CD4-positive, alpha-beta T cell (primary cell): ENCODE results near the gene TENM4. TPM values are rescaled to one million over a fixed set of nuclear protein-coding genes. Genes with fewer than 3 reads are reported as not detected.

ENCODE experiments used
- ATAC-seq: fragments of 200-7000 bp; cut with Tn5 transposase; one replicate; pipeline ENCODE4 v1.10.0; 2022; ENCODE audit warnings: mild to moderate bottlenecking; ENCODE audit not compliant: poor library complexity
- CTCF ChIA-PET: fragments of 350-600 bp; sonication (Branson Sonifier 250); formaldehyde crosslinking; loops from one replicate; lab custom pipeline; 2021; ENCODE audit warnings: antibody characterized with exemption, inconsistent platforms; lab: Charles Lee
- POLR2A ChIA-PET: fragments of 350-600 bp; sonication (Branson Sonifier 250); formaldehyde crosslinking; loops from one replicate; lab custom pipeline; 2021; ENCODE audit warnings: antibody characterized with exemption, inconsistent platforms; lab: Charles Lee
- DNase-seq, 14 experiments: peaks; one replicate each; pipeline ENCODE4 v3.0.0-alpha.2; 2013 to 2020; ENCODE audit warnings: mixed read lengths in 2 of 14
- H3K27ac ChIP-seq, 2 donors: one replicate each; pipeline versions ENCODE4 v1.5.1 to v1.7.0; 2013; ENCODE audit warnings: low read length in 2 of 2, low read depth in 1 of 2, mild to moderate bottlenecking in 1 of 2
- H3K27me3 ChIP-seq, 2 experiments: 1 replicate in 1 of 2; 2 replicates in 1 of 2; pipeline versions ENCODE4 v1.6.1 to v1.7.0; 2013; ENCODE audit warnings: low read length in 2 of 2, control low read depth in 1 of 2, mild to moderate bottlenecking in 1 of 2, moderate library complexity in 1 of 2; ENCODE audit not compliant: insufficient read depth in 2 of 2, control insufficient read depth in 1 of 2
- H3K36me3 ChIP-seq: one replicate; pipeline ENCODE4 v1.6.1; 2013; ENCODE audit warnings: low read length, control low read depth; ENCODE audit not compliant: insufficient read depth
- H3K4me1 ChIP-seq: one replicate; pipeline ENCODE4 v1.6.1; 2013; ENCODE audit warnings: low read length, control low read depth; ENCODE audit not compliant: insufficient read depth
- H3K4me3 ChIP-seq: one replicate; pipeline ENCODE4 v1.5.1; 2013; ENCODE audit warnings: mild to moderate bottlenecking, low read length, moderate library complexity
- H3K9me3 ChIP-seq, 2 experiments: 1 replicate in 1 of 2; 2 replicates in 1 of 2; pipeline versions ENCODE4 v1.6.1 to v1.7.0; 2013; ENCODE audit warnings: low read length in 2 of 2, mild to moderate bottlenecking in 2 of 2, control low read depth in 1 of 2, moderate library complexity in 1 of 2; ENCODE audit not compliant: control insufficient read depth in 1 of 2, insufficient read depth in 1 of 2
- H3K27ac Mint-ChIP-seq: one replicate; pipeline ENCODE4 v1.8.0; 2020; ENCODE audit warnings: mixed read lengths
- H3K27me3 Mint-ChIP-seq: one replicate; pipeline ENCODE4 v1.8.0; 2021; ENCODE audit warnings: mixed read lengths
- H3K36me3 Mint-ChIP-seq: one replicate; pipeline ENCODE4 v1.8.0; 2021; ENCODE audit warnings: low read depth, mixed read lengths
- H3K4me1 Mint-ChIP-seq: one replicate; pipeline ENCODE4 v1.8.0; 2021; ENCODE audit warnings: low read depth, mixed read lengths
- H3K4me3 Mint-ChIP-seq: one replicate; pipeline ENCODE4 v1.8.0; 2020; ENCODE audit warnings: mild to moderate bottlenecking, mixed read lengths
- H3K9me3 Mint-ChIP-seq: one replicate; pipeline ENCODE4 v1.8.0; 2020; ENCODE audit warnings: mixed read lengths
- CTCF ChIP-seq: fragments of 200-600 bp; IDR thresholded peaks from one replicate; pipeline ENCODE4 v1.8.0; 2022; ENCODE audit warnings: antibody characterized with exemption, mild to moderate bottlenecking
- intact Hi-C, 2 experiments: fragments of 100-400 bp; cut with DNase I in 1 of 2; cut with micrococcal nuclease in 1 of 2; formaldehyde crosslinking; loops; one replicate each; pipeline versions ENCODE4 v1.15.1 to v1.9.0; 2023 to 2025; cut with DNase I, micrococcal nuclease
- total RNA-seq, 174 experiments: library from RNA in 2 of 174; stranded (reverse) in 2 of 174; gene quantifications; one replicate each; pipeline ENCODE4 v1.2.3 and lab custom pipeline; 2021 to 2026

Gene TENM4
- total RNA-seq, 2 experiments from 2014 or later, result 0.22 to 0.31 TPM

- Mint-ChIP-seq H3K4me3 (no peak overlapping the region), H3K27ac (no peak overlapping the region), H3K9me3 (no peaks in the 10 kb centered on the region), H3K4me1 (no peaks in the 10 kb centered on the region), H3K27me3 (peaks cover 14% of the 10 kb centered on the region), H3K36me3 (no peaks in the 10 kb centered on the region)
- H3K9me3 ChIP-seq, result peaks cover 0 to 6% of the 10 kb centered on the region in 2 experiments
- no peaks in the 10 kb centered on the region for H3K36me3 ChIP-seq
- no peaks in the 10 kb centered on the region for H3K4me1 ChIP-seq
- ChIA-PET POLR2A (no interaction called here), CTCF (no interaction called here)
- no peak overlapping the region for H3K4me3 ChIP-seq
- intact Hi-C loops, result no loop called here
- DNase-seq (no peak), ATAC-seq (no peak)
- H3K27me3 ChIP-seq, result no peaks in the 10 kb centered on the region
- no peak for TF ChIP-seq CTCF
- H3K27ac ChIP-seq, result no peak overlapping the region
Observed at GRCh38 chr11:78748918-78749690, 691.7 kb downstream of the TENM4 start.

GRCh38 chr11:78744949-78745348 is 695.9 kb downstream of the TENM4 start:
- Mint-ChIP-seq H3K27me3 (peaks cover under 1% of the 10 kb centered on the region), H3K36me3 (no peaks in the 10 kb centered on the region), H3K4me1 (no peaks in the 10 kb centered on the region), H3K27ac (no peak overlapping the region), H3K4me3 (no peak overlapping the region), H3K9me3 (no peaks in the 10 kb centered on the region)
- TF ChIP-seq CTCF, result no peak
- Histone ChIP-seq H3K36me3 (no peaks in the 10 kb centered on the region), H3K4me1 (no peaks in the 10 kb centered on the region), H3K27me3 (no peaks in the 10 kb centered on the region), H3K9me3 (peaks cover 0 to 6% of the 10 kb centered on the region in 2 experiments), H3K4me3 (no peak overlapping the region), H3K27ac (no peak overlapping the region)
- ChIA-PET CTCF (no interaction called here), POLR2A (no interaction called here)
- ATAC-seq, result no peak
- no peak for DNase-seq
- intact Hi-C loops, result no loop called here

GRCh38 chr11:78744202-78744601 is 696.6 kb downstream of the TENM4 start:
- DNase-seq (no peak), ATAC-seq (no peak)
- intact Hi-C loops, result no loop called here
- H3K27me3 Mint-ChIP-seq, result no peaks in the 10 kb centered on the region
- H3K9me3 Mint-ChIP-seq, result no peaks in the 10 kb centered on the region
- Histone ChIP-seq H3K4me3 (no peak overlapping the region), H3K27me3 (no peaks in the 10 kb centered on the region), H3K4me1 (no peaks in the 10 kb centered on the region), H3K36me3 (no peaks in the 10 kb centered on the region), H3K9me3 (peaks cover 0 to 6% of the 10 kb centered on the region in 2 experiments), H3K27ac (no peak overlapping the region)
- H3K27ac Mint-ChIP-seq, result no peak overlapping the region
- TF ChIP-seq CTCF, result no peak
- ChIA-PET POLR2A (no interaction called here), CTCF (no interaction called here)
- H3K4me3 Mint-ChIP-seq, result no peak overlapping the region
- H3K4me1 Mint-ChIP-seq, result no peaks in the 10 kb centered on the region
- H3K36me3 Mint-ChIP-seq, result no peaks in the 10 kb centered on the region
